Measurements from ENCODE around the gene SYNE1. TPM values are rescaled to one million over a fixed set of nuclear protein-coding genes. Genes with fewer than 3 reads are reported as not detected.

SYNE1 gene
- total and polyA plus RNA-seq, 10 of the 15 experiments (the other 5 are each of a cell fraction or from before 2014, with no cell fraction given), result 2.3 to 28.7 (median 14.1) TPM

DNA sequence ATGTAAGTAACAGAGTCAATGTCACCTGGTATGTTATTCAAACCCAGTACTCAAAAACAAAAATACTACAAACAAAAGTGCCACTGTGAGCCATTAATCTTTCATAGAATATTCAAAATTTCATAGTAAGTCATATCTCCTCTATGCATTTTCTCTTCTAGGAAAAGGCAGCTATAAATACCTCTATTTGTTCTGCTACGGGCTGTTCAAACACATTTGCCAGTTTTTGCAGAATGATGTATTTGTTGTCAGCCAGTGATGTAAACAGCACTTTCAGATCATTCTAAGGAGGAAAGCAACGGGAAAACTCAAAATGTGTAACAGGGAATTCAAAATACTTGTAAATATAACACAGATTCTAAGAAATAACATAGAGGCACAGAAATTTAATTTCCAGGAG is 388.2 kb downstream of the SYNE1 start:
- H3K4me2 ChIP-seq (ENCODE audit: control insufficient read depth, insufficient read depth), result no peak overlapping the region
- H3K79me2 ChIP-seq (ENCODE audit: control insufficient read depth, insufficient read depth, low read length), result no peaks in the 10 kb centered on the region
- intact Hi-C loops (cut with micrococcal nuclease; ENCODE audit: unreplicated experiment) (no loop called here), in situ Hi-C loops (cut with MboI) (no loop called here)
- H3K4me3 ChIP-seq, result no peak overlapping the region
- ATAC-seq (no peak), DNase-seq (ENCODE audit: low read depth, low spot score) (no peak), FAIRE-seq (no peak)
- BruUV-seq (replicated peaks), result no TSS peak
- ChIA-PET SMC1A (ENCODE audit: uncharacterized antibody, unreplicated experiment) (interaction anchor here (1.4 to 1.5 kb wide), 2 partner anchors 9 to 21 kb away, joined by 3 to 4 read pairs; no protein-coding TSS in a partner anchor), POLR2A (interaction anchor here (0.5 kb wide), 1 partner anchor 272 kb away, joined by 5 read pairs; no protein-coding TSS in a partner anchor), CTCF (interaction anchor here (1.0 to 1.1 kb wide), 2 partner anchors 18 to 484 kb away, joined by 4 read pairs; no protein-coding TSS in a partner anchor), RAD21 (ENCODE audit: unreplicated experiment) (interaction anchor here (1.7 kb wide), 1 partner anchor 15 kb away, joined by 3 read pairs; no protein-coding TSS in a partner anchor)
- 50% methylated on average over 2 of the region's 2 CpGs for WGBS (ENCODE audit: insufficient coverage, insufficient replicate concordance, low lambda C conversion rate, missing lambda C conversion rate)
- H2AFZ ChIP-seq (ENCODE audit: control insufficient read depth, low read depth, low read length), result no peak overlapping the region
- no peak overlapping the region for H3K9ac ChIP-seq (ENCODE audit: control insufficient read depth, insufficient read depth, low read length)
- no peaks in the 10 kb centered on the region for H3K4me1 ChIP-seq (ENCODE audit: control insufficient read depth, insufficient read depth, low read length)
- no peaks in the 10 kb centered on the region for H4K20me1 ChIP-seq (ENCODE audit: control insufficient read depth, insufficient read depth)
- TF ChIP-seq PML (IDR thresholded peaks at IDR 0.05; ENCODE audit: low read length) (no peak), CEBPB (IDR thresholded peaks at IDR 0.05; ENCODE audit: borderline replicate concordance in 1 of 2, low read depth in 2 of 2, low read length in 2 of 2) (no peak), CHD1 (IDR thresholded peaks at IDR 0.05; ENCODE audit: low read depth, low read length) (no peak), NFYA (IDR thresholded peaks at IDR 0.05; ENCODE audit: borderline replicate concordance, low read depth, low read length) (no peak)
- H3K27ac ChIP-seq (ENCODE audit: control insufficient read depth, insufficient read depth), result no peak overlapping the region
- H3K27me3 ChIP-seq (replicated peaks in 1 of 2; ENCODE audit: control insufficient read depth in 2 of 2, insufficient read depth in 2 of 2, low read length in 1 of 2), result no peaks in the 10 kb centered on the region
- peaks cover 0 to 3% of the 10 kb centered on the region in 2 experiments; a peak in 3 of 4 replicates for H3K36me3 ChIP-seq (ENCODE audit: control insufficient read depth in 2 of 2, insufficient read depth in 2 of 2, low read length in 1 of 2)
- H3K9me3 ChIP-seq (replicated peaks; ENCODE audit: control insufficient read depth, insufficient read depth, low read length), result no peaks in the 10 kb centered on the region

DNA sequence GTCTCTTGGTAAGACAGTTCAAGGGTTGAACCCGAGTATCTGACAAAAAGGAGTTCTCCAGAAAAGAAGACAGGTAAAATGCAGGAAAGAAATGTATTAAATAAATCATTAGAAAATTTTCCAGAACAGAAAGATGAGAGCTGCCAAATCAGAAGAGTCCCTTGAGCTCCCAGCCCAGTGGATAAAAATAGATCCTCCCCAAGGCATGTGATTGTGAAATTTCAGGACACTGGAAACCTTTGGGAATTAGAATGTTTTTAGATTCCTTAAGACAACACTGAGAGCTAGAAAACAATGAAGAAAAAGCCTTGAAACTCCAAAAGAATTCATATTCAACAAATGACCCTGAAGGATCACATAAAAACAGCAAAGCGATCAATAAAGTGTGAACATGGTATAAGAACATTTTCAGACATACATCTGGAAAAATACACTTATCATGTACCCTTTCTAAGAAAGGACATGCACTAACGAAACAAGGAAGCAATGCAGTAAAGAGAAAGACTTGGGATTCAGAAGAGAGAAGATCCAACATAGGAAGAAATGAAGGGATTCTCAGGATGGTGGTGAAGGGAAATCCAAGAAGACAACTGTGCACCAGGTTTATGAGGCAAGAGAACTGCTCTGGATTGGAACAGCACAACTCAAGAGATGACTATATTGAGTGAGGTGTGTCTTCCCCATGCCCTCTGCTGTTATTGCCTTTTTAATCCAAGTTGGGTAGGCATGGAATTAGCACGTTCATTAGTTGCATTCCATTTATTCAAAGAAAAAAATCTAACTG is 390.4 kb downstream of the SYNE1 start:
- BruUV-seq (replicated peaks), result no TSS peak
- H3K4me1 ChIP-seq (ENCODE audit: control insufficient read depth, insufficient read depth, low read length), result no peaks in the 10 kb centered on the region
- POLR2A ChIA-PET, result no interaction called here
- H3K79me2 ChIP-seq (ENCODE audit: control insufficient read depth, insufficient read depth, low read length), result no peaks in the 10 kb centered on the region
- H3K36me3 ChIP-seq (ENCODE audit: control insufficient read depth in 2 of 2, insufficient read depth in 2 of 2, low read length in 1 of 2), result peaks cover 0 to 3% of the 10 kb centered on the region in 2 experiments; a peak in 2 of 4 replicates
- intact Hi-C loops (cut with micrococcal nuclease; ENCODE audit: unreplicated experiment), result no loop called here
- in situ Hi-C loops (cut with MboI), result no loop called here
- SMC1A ChIA-PET (ENCODE audit: uncharacterized antibody, unreplicated experiment), result interaction anchor here (0.6 to 1.2 kb wide), 4 partner anchors 25 to 305 kb away, joined by 3 read pairs; no protein-coding TSS in a partner anchor
- no peak overlapping the region for H3K27ac ChIP-seq (ENCODE audit: control insufficient read depth, insufficient read depth)
- RAD21 ChIA-PET (ENCODE audit: unreplicated experiment), result no interaction called here
- H3K4me2 ChIP-seq (ENCODE audit: control insufficient read depth, insufficient read depth), result no peak overlapping the region
- no peaks in the 10 kb centered on the region for H3K9me3 ChIP-seq (replicated peaks; ENCODE audit: control insufficient read depth, insufficient read depth, low read length)
- WGBS (ENCODE audit: insufficient coverage, insufficient replicate concordance, low lambda C conversion rate, missing lambda C conversion rate), result 76% methylated on average over 4 of the region's 4 CpGs
- H3K27me3 ChIP-seq (replicated peaks in 1 of 2; ENCODE audit: control insufficient read depth in 2 of 2, insufficient read depth in 2 of 2, low read length in 1 of 2), result no peaks in the 10 kb centered on the region
- H4K20me1 ChIP-seq (ENCODE audit: control insufficient read depth, insufficient read depth), result no peaks in the 10 kb centered on the region
- H3K4me3 ChIP-seq, result no peak overlapping the region
- CTCF ChIA-PET, result interaction anchor here (0.8 to 1.1 kb wide), 2 partner anchors 22 to 91 kb away, joined by 3 read pairs; no protein-coding TSS in a partner anchor
- ATAC-seq (no peak), FAIRE-seq (no peak), DNase-seq (ENCODE audit: low read depth, low spot score) (no peak)
- no peak overlapping the region for H2AFZ ChIP-seq (ENCODE audit: control insufficient read depth, low read depth, low read length)
- H3K9ac ChIP-seq (ENCODE audit: control insufficient read depth, insufficient read depth, low read length), result no peak overlapping the region
- no peak for TF ChIP-seq WRNIP1 (IDR thresholded peaks at IDR 0.05; ENCODE audit: borderline replicate concordance, low read depth, low read length)
- TF ChIP-seq MTA3 (IDR thresholded peaks at IDR 0.05; ENCODE audit: borderline replicate concordance, low read length), result no peak
- TF ChIP-seq, protein P1, sequence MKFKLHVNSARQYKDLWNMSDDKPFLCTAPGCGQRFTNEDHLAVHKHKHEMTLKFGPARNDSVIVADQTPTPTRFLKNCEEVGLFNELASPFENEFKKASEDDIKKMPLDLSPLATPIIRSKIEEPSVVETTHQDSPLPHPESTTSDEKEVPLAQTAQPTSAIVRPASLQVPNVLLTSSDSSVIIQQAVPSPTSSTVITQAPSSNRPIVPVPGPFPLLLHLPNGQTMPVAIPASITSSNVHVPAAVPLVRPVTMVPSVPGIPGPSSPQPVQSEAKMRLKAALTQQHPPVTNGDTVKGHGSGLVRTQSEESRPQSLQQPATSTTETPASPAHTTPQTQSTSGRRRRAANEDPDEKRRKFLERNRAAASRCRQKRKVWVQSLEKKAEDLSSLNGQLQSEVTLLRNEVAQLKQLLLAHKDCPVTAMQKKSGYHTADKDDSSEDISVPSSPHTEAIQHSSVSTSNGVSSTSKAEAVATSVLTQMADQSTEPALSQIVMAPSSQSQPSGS (IDR thresholded peaks at IDR 0.05; ENCODE audit: low read length), result no peak
- TF ChIP-seq TBL1XR1 (IDR thresholded peaks at IDR 0.05; ENCODE audit: low read depth, low read length), result no peak
- TF ChIP-seq, protein P2, sequence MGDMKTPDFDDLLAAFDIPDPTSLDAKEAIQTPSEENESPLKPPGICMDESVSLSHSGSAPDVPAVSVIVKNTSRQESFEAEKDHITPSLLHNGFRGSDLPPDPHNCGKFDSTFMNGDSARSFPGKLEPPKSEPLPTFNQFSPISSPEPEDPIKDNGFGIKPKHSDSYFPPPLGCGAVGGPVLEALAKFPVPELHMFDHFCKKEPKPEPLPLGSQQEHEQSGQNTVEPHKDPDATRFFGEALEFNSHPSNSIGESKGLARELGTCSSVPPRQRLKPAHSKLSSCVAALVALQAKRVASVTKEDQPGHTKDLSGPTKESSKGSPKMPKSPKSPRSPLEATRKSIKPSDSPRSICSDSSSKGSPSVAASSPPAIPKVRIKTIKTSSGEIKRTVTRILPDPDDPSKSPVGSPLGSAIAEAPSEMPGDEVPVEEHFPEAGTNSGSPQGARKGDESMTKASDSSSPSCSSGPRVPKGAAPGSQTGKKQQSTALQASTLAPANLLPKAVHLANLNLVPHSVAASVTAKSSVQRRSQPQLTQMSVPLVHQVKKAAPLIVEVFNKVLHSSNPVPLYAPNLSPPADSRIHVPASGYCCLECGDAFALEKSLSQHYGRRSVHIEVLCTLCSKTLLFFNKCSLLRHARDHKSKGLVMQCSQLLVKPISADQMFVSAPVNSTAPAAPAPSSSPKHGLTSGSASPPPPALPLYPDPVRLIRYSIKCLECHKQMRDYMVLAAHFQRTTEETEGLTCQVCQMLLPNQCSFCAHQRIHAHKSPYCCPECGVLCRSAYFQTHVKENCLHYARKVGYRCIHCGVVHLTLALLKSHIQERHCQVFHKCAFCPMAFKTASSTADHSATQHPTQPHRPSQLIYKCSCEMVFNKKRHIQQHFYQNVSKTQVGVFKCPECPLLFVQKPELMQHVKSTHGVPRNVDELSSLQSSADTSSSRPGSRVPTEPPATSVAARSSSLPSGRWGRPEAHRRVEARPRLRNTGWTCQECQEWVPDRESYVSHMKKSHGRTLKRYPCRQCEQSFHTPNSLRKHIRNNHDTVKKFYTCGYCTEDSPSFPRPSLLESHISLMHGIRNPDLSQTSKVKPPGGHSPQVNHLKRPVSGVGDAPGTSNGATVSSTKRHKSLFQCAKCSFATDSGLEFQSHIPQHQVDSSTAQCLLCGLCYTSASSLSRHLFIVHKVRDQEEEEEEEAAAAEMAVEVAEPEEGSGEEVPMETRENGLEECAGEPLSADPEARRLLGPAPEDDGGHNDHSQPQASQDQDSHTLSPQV (IDR thresholded peaks at IDR 0.05), result no peak
- TF ChIP-seq SUZ12 (IDR thresholded peaks at IDR 0.05; ENCODE audit: unreplicated experiment), result no peak
